Body of pancreas (tissue), 4 donors: ENCODE data around the gene BMP8A.

Experiments
- POLR2A ChIP-seq, 3 donors: fragments of 450-650 bp; IDR thresholded peaks; one replicate each; pipeline ENCODE4 v1.6.1; 2016; ENCODE audit warnings: antibody characterized with exemption in 3 of 3, mild to moderate bottlenecking in 2 of 3
- TF ChIP-seq, protein P1 (sequence below), 7 experiments: fragments of 450-650 bp in 4 of 7; fragments of 200-600 bp in 3 of 7; sonication (generic) in 3 of 7; IDR thresholded peaks; one replicate each; pipeline ENCODE4 v1.5.1; 2016 to 2019; ENCODE audit warnings: antibody characterized with exemption in 7 of 7

DNA sequence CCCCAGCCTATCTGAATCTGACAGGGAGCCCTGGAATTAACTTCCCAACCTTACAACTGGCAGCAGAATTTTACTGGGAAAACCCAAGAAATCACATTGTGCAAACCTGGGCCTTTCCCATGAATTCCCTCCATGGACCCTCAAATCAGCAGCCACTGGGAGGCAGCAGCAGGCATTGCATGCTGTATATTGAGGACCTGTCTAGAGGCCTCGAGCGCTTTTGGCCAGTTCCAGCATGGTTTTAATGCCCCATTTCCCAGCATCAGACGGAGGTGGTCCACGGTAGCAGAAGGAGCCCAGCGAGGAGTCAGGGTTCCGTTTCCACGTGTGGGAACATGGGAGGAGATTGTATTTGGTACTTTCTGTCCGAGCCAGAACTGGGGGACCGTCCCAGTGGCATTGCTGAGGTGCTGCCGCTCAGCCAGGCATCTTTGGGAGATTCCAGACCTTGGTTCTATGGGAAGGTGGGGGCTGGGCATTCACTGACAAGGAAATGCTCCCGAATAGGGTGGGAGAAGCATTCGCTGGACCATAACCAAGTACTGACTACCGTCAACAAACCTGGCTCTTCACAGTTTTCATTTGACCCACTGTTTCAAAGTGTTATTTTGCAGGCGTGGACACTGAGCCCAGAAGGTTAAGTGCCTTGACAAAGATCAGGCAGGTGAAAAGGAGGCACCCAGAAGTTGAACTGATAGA is 15.9 kb downstream of the BMP8A start:
- TF ChIP-seq POLR2A (IDR thresholded peaks at IDR 0.05) = no peak
- TF ChIP-seq, protein P1, sequence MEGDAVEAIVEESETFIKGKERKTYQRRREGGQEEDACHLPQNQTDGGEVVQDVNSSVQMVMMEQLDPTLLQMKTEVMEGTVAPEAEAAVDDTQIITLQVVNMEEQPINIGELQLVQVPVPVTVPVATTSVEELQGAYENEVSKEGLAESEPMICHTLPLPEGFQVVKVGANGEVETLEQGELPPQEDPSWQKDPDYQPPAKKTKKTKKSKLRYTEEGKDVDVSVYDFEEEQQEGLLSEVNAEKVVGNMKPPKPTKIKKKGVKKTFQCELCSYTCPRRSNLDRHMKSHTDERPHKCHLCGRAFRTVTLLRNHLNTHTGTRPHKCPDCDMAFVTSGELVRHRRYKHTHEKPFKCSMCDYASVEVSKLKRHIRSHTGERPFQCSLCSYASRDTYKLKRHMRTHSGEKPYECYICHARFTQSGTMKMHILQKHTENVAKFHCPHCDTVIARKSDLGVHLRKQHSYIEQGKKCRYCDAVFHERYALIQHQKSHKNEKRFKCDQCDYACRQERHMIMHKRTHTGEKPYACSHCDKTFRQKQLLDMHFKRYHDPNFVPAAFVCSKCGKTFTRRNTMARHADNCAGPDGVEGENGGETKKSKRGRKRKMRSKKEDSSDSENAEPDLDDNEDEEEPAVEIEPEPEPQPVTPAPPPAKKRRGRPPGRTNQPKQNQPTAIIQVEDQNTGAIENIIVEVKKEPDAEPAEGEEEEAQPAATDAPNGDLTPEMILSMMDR (IDR thresholded peaks at IDR 0.05) = no peak
